Astrocyte (in vitro differentiated cells and primary cell): Measurements from ENCODE around the gene TAOK2. TPM values are rescaled to one million over a fixed set of nuclear protein-coding genes. Genes with fewer than 3 reads are reported as not detected.

Source experiments
- DNase-seq: peaks from one replicate; pipeline ENCODE4 v3.0.0-alpha.2; 2010; ENCODE audit warnings: low read depth
- FAIRE-seq: peaks from 2 replicates; lab custom pipeline; 2011; peaks lifted over from hg19 to GRCh38; lab: Jason Lieb, UNC
- H2AFZ ChIP-seq: 2 replicates; pipeline ENCODE4 v1.6.0; 2012; ENCODE audit warnings: low read depth, low read length, inconsistent platforms
- H3K27ac ChIP-seq: 2 replicates; pipeline ENCODE4 v1.5.1; 2011; ENCODE audit warnings: low read depth, low read length, inconsistent platforms
- H3K27me3 ChIP-seq: 2 replicates; pipeline ENCODE4 v1.6.0; 2011; ENCODE audit warnings: low read length, inconsistent platforms; ENCODE audit not compliant: insufficient read depth
- H3K36me3 ChIP-seq: 2 replicates; pipeline ENCODE4 v1.5.1; 2011; ENCODE audit warnings: low read length, inconsistent platforms; ENCODE audit not compliant: insufficient read depth
- H3K4me1 ChIP-seq: 2 replicates; pipeline ENCODE4 v1.5.1; 2011; ENCODE audit warnings: low read length, inconsistent platforms; ENCODE audit not compliant: insufficient read depth
- H3K4me2 ChIP-seq: 2 replicates; pipeline ENCODE4 v1.6.0; 2012; ENCODE audit warnings: low read length, inconsistent platforms
- H3K4me3 ChIP-seq: 2 replicates; pipeline ENCODE4 v1.5.1; 2011; ENCODE audit warnings: low read depth, mild to moderate bottlenecking, low read length, inconsistent platforms; ENCODE audit not compliant: insufficient read depth
- H3K79me2 ChIP-seq: 2 replicates; pipeline ENCODE4 v1.6.0; 2012; ENCODE audit warnings: mild to moderate bottlenecking, low read length, inconsistent platforms; ENCODE audit not compliant: insufficient read depth
- H3K9ac ChIP-seq: 2 replicates; pipeline ENCODE4 v1.6.0; 2012; ENCODE audit warnings: mild to moderate bottlenecking, low read length, inconsistent platforms
- H3K9me3 ChIP-seq: 2 replicates; pipeline ENCODE4 v1.5.1; 2012; ENCODE audit warnings: low read depth, mild to moderate bottlenecking, low read length, inconsistent platforms; ENCODE audit not compliant: insufficient read depth
- H4K20me1 ChIP-seq: 2 replicates; pipeline ENCODE4 v1.6.0; 2012; ENCODE audit warnings: low read length, inconsistent platforms; ENCODE audit not compliant: insufficient read depth
- H3K27ac Mint-ChIP-seq: one replicate; pipeline ENCODE4 v1.8.0; 2021; ENCODE audit warnings: mild to moderate bottlenecking, mixed read lengths; ENCODE audit not compliant: unreplicated experiment
- H3K27me3 Mint-ChIP-seq: one replicate; pipeline ENCODE4 v1.8.0; 2021; ENCODE audit warnings: low read depth, mixed read lengths; ENCODE audit not compliant: unreplicated experiment
- H3K36me3 Mint-ChIP-seq: one replicate; pipeline ENCODE4 v1.8.0; 2021; ENCODE audit warnings: low read depth, mixed read lengths; ENCODE audit not compliant: unreplicated experiment
- H3K4me1 Mint-ChIP-seq: one replicate; pipeline ENCODE4 v1.8.0; 2021; ENCODE audit warnings: low read depth, mixed read lengths; ENCODE audit not compliant: unreplicated experiment
- H3K4me3 Mint-ChIP-seq: one replicate; pipeline ENCODE4 v1.8.0; 2021; ENCODE audit warnings: mild to moderate bottlenecking, moderate library complexity, mixed read lengths; ENCODE audit not compliant: unreplicated experiment
- H3K9me3 Mint-ChIP-seq: one replicate; pipeline ENCODE4 v1.8.0; 2021; ENCODE audit warnings: mild to moderate bottlenecking, mixed read lengths; ENCODE audit not compliant: unreplicated experiment
- EZH2 ChIP-seq: IDR thresholded peaks from 2 replicates; pipeline ENCODE4 v1.6.1; 2012; ENCODE audit warnings: mild to moderate bottlenecking, low read length, inconsistent platforms; ENCODE audit not compliant: insufficient read depth
- total RNA-seq: library from RNA; stranded (reverse); gene quantifications from 2 replicates; pipeline ENCODE4 v1.2.1, GENCODE V29; 2021
- TF ChIP-seq, protein P1 (sequence below): IDR thresholded peaks from 2 replicates; pipeline ENCODE4 v1.5.1; 2011; ENCODE audit warnings: low read depth, mild to moderate bottlenecking, inconsistent platforms, low read length, moderate library complexity; ENCODE audit not compliant: insufficient read depth

TAOK2 gene
- total RNA-seq, 1 donor from 2014 or later = 55.9 TPM

DNA sequence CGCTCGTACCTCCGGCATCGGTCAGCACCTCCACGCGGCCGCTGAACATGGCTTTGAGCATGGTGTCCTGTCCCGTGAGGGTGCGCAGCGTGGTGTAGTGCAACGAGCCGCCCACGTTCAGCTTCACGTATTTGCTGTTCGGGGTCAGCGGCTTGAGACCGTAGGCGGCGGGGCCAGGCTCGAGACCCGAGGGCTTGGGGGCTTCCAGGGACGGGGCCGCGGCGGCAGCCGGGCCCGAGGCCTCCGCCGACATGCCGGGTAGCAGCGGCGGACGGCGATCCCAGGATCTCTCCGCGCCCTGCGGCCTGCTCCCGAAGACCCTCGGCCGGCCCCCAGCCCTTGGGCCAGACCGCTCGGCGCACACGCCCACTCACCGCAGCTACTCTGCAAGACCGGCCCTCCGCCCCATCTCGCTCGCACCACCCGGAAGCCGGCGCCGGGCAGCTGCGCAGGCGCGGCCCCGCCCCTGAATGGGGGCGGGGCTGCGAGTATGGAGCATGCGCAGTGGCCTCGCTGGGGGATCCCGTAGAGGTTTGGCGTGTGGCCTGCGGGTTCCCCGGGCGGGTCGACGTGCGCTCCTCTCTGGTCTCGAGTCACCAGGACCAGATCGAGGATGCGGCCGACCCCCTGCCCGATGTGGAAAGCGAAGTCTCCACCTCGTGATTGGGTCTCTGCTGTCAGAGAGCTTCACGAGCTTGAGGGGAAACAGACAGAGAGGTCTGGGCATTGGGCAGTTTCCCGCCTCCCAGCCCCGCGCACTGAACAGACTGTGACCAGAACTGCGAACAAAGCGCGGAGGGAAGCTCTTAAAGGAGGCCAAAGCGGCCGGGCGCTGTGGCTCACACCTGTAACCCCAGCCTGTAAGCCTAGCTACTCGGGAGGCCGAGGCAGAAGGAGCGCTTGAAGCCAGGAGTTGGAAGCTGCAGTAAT, 47.6 kb upstream of the TAOK2 start, which contains the start of gene KCTD13:
Gene KCTD13, minus strand, starts transcription at position 446 of the 930 bp plus-strand sequence. Its CDS starts 193 bp downstream, at position 253.
- Histone ChIP-seq H2AFZ (peak within 1 kb of the TSS; percentile 87), H3K36me3 (peaks cover 5% of the 10 kb centered on the region), H3K79me2 (peaks cover 29% of the 10 kb centered on the region), H3K4me2 (peak within 1 kb of the TSS; percentile 95), H3K27me3 (no peaks in the 10 kb centered on the region), H3K4me1 (peaks cover 17% of the 10 kb centered on the region), H3K9me3 (no peaks in the 10 kb centered on the region), H3K9ac (peak within 1 kb of the TSS; percentile 85), H3K4me3 (peak within 1 kb of the TSS; percentile 69), H4K20me1 (peaks cover 15% of the 10 kb centered on the region), H3K27ac (peak within 1 kb of the TSS; percentile 75)
- H3K4me1 Mint-ChIP-seq = peaks cover 9% of the 10 kb centered on the region
- peak within 1 kb of the TSS; percentile 92 for H3K4me3 Mint-ChIP-seq
- FAIRE-seq (no peak), DNase-seq (peak; percentile 53)
- no peak for TF ChIP-seq EZH2
- TF ChIP-seq, protein P1, sequence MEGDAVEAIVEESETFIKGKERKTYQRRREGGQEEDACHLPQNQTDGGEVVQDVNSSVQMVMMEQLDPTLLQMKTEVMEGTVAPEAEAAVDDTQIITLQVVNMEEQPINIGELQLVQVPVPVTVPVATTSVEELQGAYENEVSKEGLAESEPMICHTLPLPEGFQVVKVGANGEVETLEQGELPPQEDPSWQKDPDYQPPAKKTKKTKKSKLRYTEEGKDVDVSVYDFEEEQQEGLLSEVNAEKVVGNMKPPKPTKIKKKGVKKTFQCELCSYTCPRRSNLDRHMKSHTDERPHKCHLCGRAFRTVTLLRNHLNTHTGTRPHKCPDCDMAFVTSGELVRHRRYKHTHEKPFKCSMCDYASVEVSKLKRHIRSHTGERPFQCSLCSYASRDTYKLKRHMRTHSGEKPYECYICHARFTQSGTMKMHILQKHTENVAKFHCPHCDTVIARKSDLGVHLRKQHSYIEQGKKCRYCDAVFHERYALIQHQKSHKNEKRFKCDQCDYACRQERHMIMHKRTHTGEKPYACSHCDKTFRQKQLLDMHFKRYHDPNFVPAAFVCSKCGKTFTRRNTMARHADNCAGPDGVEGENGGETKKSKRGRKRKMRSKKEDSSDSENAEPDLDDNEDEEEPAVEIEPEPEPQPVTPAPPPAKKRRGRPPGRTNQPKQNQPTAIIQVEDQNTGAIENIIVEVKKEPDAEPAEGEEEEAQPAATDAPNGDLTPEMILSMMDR = no peak
- H3K27ac Mint-ChIP-seq = peak within 1 kb of the TSS; percentile 87
- H3K9me3 Mint-ChIP-seq = no peaks in the 10 kb centered on the region
- H3K27me3 Mint-ChIP-seq = no peaks in the 10 kb centered on the region
- peaks cover 3% of the 10 kb centered on the region for H3K36me3 Mint-ChIP-seq

DNA sequence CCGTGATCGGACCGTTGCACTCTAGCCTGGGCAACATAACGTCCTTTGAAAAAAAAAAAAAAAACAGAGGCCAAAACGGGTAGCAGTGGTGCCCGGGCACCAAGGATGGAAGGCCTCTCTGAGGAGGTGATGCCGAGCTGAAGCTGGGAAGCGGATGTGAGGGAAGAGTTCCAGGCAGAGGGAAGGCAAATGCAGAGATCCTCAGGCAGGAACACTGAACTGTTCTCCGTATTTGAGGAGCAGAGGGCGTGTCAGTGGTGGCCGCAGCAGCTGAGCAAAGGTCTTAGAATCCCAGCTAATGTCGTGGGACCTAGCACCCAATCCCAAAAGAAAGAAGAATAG, 47.0 kb upstream of the TAOK2 start:
- peaks cover 2% of the 10 kb centered on the region for H3K36me3 Mint-ChIP-seq
- Histone ChIP-seq H3K4me3 (peak overlapping the region; percentile 69), H3K9me3 (no peaks in the 10 kb centered on the region), H3K79me2 (peaks cover 29% of the 10 kb centered on the region), H3K27me3 (no peaks in the 10 kb centered on the region), H3K9ac (peak overlapping the region; percentile 85), H3K4me2 (peak overlapping the region; percentile 95), H3K36me3 (no peaks in the 10 kb centered on the region), H2AFZ (peak overlapping the region; percentile 87), H3K4me1 (peaks cover 17% of the 10 kb centered on the region), H3K27ac (peak overlapping the region; percentile 75), H4K20me1 (peaks cover 11% of the 10 kb centered on the region)
- H3K4me3 Mint-ChIP-seq = peak overlapping the region; percentile 89
- H3K27me3 Mint-ChIP-seq = no peaks in the 10 kb centered on the region
- no peak for DNase-seq
- no peak for FAIRE-seq
- H3K27ac Mint-ChIP-seq = no peak overlapping the region
- H3K4me1 Mint-ChIP-seq = peaks cover 9% of the 10 kb centered on the region
- no peak for TF ChIP-seq EZH2
- TF ChIP-seq, protein P1 = no peak
- H3K9me3 Mint-ChIP-seq = no peaks in the 10 kb centered on the region
